Loucy (cell line): ENCODE results near the gene KLHL8.

Experiments used
- CTCF ChIP-seq: fragments of 200-600 bp; sonication (generic); conservative IDR thresholded peaks from 2 replicates; pipeline ENCODE4 v1.5.1; 2014; ENCODE audit warnings: mild to moderate bottlenecking, antibody characterized with exemption, low read length
- EZH2phosphoT487 ChIP-seq: fragments of 200-600 bp; IDR thresholded peaks from 2 replicates; pipeline ENCODE4 v1.6.1; 2018; ENCODE audit warnings: antibody characterized with exemption, mild to moderate bottlenecking, moderate library complexity, borderline replicate concordance

- TF ChIP-seq CTCF = no peak
- TF ChIP-seq EZH2phosphoT487 = no peak
Observed at GRCh38 chr4:87120411-87121162, 99.8 kb downstream of the KLHL8 start.
